HepG2 (cell line): Measurements from ENCODE around the gene TLL2. TPM values are rescaled to one million over a fixed set of nuclear protein-coding genes. Genes with fewer than 3 reads are reported as not detected.

Experiments used
- ARID2 ChIP-seq: sonication (generic); formaldehyde crosslinking; IDR thresholded peaks from 2 replicates; pipeline ENCODE4 v1.8.1; 2022; ENCODE audit warnings: mild to moderate bottlenecking, missing genetic modification reagents, borderline replicate concordance
- CREB3 ChIP-seq: sonication (generic); formaldehyde crosslinking; IDR thresholded peaks from 2 replicates; pipeline ENCODE4 v1.5.0; 2020; ENCODE audit warnings: missing genetic modification reagents
- EED ChIP-seq: sonication (generic); formaldehyde crosslinking; IDR thresholded peaks from 2 replicates; pipeline ENCODE4 v1.5.0; 2020; ENCODE audit warnings: mild to moderate bottlenecking, missing genetic modification reagents
- ETV5 ChIP-seq: IDR thresholded peaks from 2 replicates; pipeline ENCODE4 v1.6.1; 2018; ENCODE audit warnings: missing biosample characterization, missing genetic modification reagents, inconsistent platforms, borderline replicate concordance
- FOXP1 ChIP-seq, 2 experiments: fragments of 450-650 bp in 1 of 2; IDR thresholded peaks; 2 replicates each; pipeline ENCODE4 v1.6.1; 2017 to 2018; ENCODE audit warnings: antibody characterized with exemption in 1 of 2
- HOXD1 ChIP-seq: sonication (generic); formaldehyde crosslinking; IDR thresholded peaks from 2 replicates; pipeline ENCODE4 v1.5.0; 2020; ENCODE audit warnings: missing genetic modification reagents
- MAX ChIP-seq: IDR thresholded peaks from 2 replicates; pipeline ENCODE4 v1.6.1; 2012; ENCODE audit warnings: inconsistent platforms
- MYC ChIP-seq: sonication (generic); formaldehyde crosslinking; IDR thresholded peaks from 2 replicates; pipeline ENCODE4 v1.9.0; 2021; ENCODE audit warnings: missing genetic modification reagents, borderline replicate concordance
- NFKBIZ ChIP-seq: IDR thresholded peaks from 2 replicates; pipeline ENCODE4 v1.6.1; 2018; ENCODE audit warnings: missing genetic modification reagents, missing compliant biosample characterization
- RFX1 ChIP-seq: fragments of 450-650 bp; IDR thresholded peaks from 2 replicates; pipeline ENCODE4 v1.6.1; 2017
- SCMH1 ChIP-seq: sonication (generic); formaldehyde crosslinking; IDR thresholded peaks from 2 replicates; pipeline ENCODE4 v1.9.0; 2021; ENCODE audit warnings: missing genetic modification reagents, mild to moderate bottlenecking, borderline replicate concordance
- SMARCE1 ChIP-seq: fragments of 450-650 bp; IDR thresholded peaks from 2 replicates; pipeline ENCODE4 v1.6.1; 2017; ENCODE audit warnings: borderline replicate concordance
- TBL1XR1 ChIP-seq: fragments of 150-350 bp; IDR thresholded peaks from 2 replicates; pipeline ENCODE4 v1.6.1; 2014; ENCODE audit warnings: borderline replicate concordance, low read length; ENCODE audit not compliant: partially characterized antibody
- TSC22D2 ChIP-seq: sonication (generic); formaldehyde crosslinking; IDR thresholded peaks from 2 replicates; pipeline ENCODE4 v1.5.1; 2020; ENCODE audit warnings: missing genetic modification reagents, mild to moderate bottlenecking, borderline replicate concordance
- XBP1 ChIP-seq: sonication (generic); formaldehyde crosslinking; IDR thresholded peaks from 2 replicates; pipeline ENCODE4 v1.5.0; 2020; ENCODE audit warnings: missing genetic modification reagents
- ZFP82 ChIP-seq: sonication (generic); formaldehyde crosslinking; IDR thresholded peaks from 2 replicates; pipeline ENCODE4 v1.5.1; 2020; ENCODE audit warnings: mild to moderate bottlenecking, missing genetic modification reagents, borderline replicate concordance
- ZNF101 ChIP-seq: sonication (generic); formaldehyde crosslinking; IDR thresholded peaks from 2 replicates; pipeline ENCODE4 v1.4.0; 2020; ENCODE audit warnings: mild to moderate bottlenecking, low read depth, missing genetic modification reagents, borderline replicate concordance
- ZNF230 ChIP-seq: sonication (generic); formaldehyde crosslinking; IDR thresholded peaks from 2 replicates; pipeline ENCODE4 v1.4.0; 2020; ENCODE audit warnings: mild to moderate bottlenecking, missing genetic modification reagents
- ZNF251 ChIP-seq: sonication (generic); formaldehyde crosslinking; IDR thresholded peaks from 2 replicates; pipeline ENCODE4 v1.9.0; 2021; ENCODE audit warnings: mild to moderate bottlenecking, missing genetic modification reagents
- ZNF510 ChIP-seq: sonication (generic); formaldehyde crosslinking; IDR thresholded peaks from 2 replicates; pipeline ENCODE4 v1.4.0; 2020; ENCODE audit warnings: low read depth, mild to moderate bottlenecking, missing genetic modification reagents
- ZNF605 ChIP-seq: sonication (generic); formaldehyde crosslinking; IDR thresholded peaks from 2 replicates; pipeline ENCODE4 v1.8.0; 2022; ENCODE audit warnings: mild to moderate bottlenecking, missing genetic modification reagents
- ZNF7 ChIP-seq: IDR thresholded peaks from 2 replicates; pipeline ENCODE4 v1.6.1; 2016; ENCODE audit warnings: missing biosample characterization, missing genetic modification reagents
- ZNF781 ChIP-seq: sonication (generic); formaldehyde crosslinking; IDR thresholded peaks from 2 replicates; pipeline ENCODE4 v1.5.1; 2020; ENCODE audit warnings: borderline replicate concordance, mild to moderate bottlenecking, missing genetic modification reagents; ENCODE audit errors: not compliant biosample characterization
- polyA plus RNA-seq, 8 experiments: library from polyadenylated mRNA; depleted of rRNA in 3 of 8; stranded (reverse) in 7 of 8; unstranded in 1 of 8; fragments of >200 nt; fragmentation: Illumina TruSeq in 4 of 8; extraction: Trizol in 4 of 8; gene quantifications; 2 replicates each; pipeline versions ENCODE4 v1.2.1 to v1.2.3, GENCODE V29; 2011 to 2016; ENCODE audit warnings: low read depth in 4 of 8, missing spikeins in 1 of 8, mixed read lengths in 1 of 8; ENCODE audit not compliant: insufficient read depth in 1 of 8
- total RNA-seq, 5 experiments: library from RNA; depleted of rRNA; stranded (reverse); fragments of >200 nt; fragmentation: Illumina TruSeq; extraction: Trizol; gene quantifications; 2 replicates each; pipeline ENCODE4 v1.2.3, GENCODE V29; 2016; ENCODE audit warnings: low read depth in 1 of 5
- TF ChIP-seq, protein P1 (sequence below): sonication (generic); formaldehyde crosslinking; IDR thresholded peaks from 2 replicates; pipeline ENCODE4 v1.4.0; 2020; ENCODE audit warnings: missing genetic modification reagents
- TF ChIP-seq, protein P2 (sequence below): sonication (generic); formaldehyde crosslinking; conservative IDR thresholded peaks from 2 replicates; pipeline ENCODE4 v1.4.0; 2020; ENCODE audit warnings: missing genetic modification reagents
- TF ChIP-seq, protein P3 (sequence below): sonication (generic); formaldehyde crosslinking; conservative IDR thresholded peaks from 2 replicates; pipeline ENCODE4 v1.8.0; 2022; ENCODE audit warnings: low read depth, missing genetic modification reagents

TLL2 gene
- total and polyA plus RNA-seq, 2 of the 13 experiments (the other 11 are each of a cell fraction or from before 2014, with no cell fraction given) = 0.09 TPM; not detected in 1

DNA sequence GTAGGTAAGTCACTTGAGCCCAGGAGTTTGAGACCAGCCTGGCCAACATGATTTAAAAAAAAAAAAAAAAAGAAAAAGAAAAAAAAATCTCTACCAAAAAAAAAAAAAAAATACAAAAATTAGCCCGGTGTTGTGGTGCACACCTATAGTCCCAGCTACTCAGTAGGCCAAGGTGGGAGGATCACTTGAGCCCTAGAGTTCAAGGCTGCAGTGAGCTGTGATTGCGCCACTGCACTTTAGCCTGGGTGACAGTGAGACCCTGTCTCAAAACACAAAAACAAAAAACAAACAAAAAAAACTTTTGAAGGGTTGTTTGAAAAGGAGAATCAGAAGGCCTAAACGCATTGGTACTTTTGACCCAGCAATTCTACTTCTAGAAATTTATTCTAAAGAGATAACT lies 13.7 kb downstream of the TLL2 start (continued):
- TF ChIP-seq ZNF101 (CRISPR knock-in tag) = no peak
- no peak for TF ChIP-seq CREB3 (CRISPR knock-in tag)
- no peak for TF ChIP-seq ZNF251
- no peak for TF ChIP-seq RFX1
- TF ChIP-seq SMARCE1 = no peak
- no peak for TF ChIP-seq ZNF230 (CRISPR knock-in tag)
- no peak for TF ChIP-seq ARID2
- TF ChIP-seq, protein P1, sequence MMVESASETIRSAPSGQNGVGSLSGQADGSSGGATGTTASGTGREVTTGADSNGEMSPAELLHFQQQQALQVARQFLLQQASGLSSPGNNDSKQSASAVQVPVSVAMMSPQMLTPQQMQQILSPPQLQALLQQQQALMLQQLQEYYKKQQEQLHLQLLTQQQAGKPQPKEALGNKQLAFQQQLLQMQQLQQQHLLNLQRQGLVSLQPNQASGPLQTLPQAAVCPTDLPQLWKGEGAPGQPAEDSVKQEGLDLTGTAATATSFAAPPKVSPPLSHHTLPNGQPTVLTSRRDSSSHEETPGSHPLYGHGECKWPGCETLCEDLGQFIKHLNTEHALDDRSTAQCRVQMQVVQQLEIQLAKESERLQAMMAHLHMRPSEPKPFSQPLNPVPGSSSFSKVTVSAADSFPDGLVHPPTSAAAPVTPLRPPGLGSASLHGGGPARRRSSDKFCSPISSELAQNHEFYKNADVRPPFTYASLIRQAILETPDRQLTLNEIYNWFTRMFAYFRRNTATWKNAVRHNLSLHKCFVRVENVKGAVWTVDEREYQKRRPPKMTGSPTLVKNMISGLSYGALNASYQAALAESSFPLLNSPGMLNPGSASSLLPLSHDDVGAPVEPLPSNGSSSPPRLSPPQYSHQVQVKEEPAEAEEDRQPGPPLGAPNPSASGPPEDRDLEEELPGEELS = peak; percentile 63
- TF ChIP-seq SCMH1 = no peak
- TF ChIP-seq, protein P2, sequence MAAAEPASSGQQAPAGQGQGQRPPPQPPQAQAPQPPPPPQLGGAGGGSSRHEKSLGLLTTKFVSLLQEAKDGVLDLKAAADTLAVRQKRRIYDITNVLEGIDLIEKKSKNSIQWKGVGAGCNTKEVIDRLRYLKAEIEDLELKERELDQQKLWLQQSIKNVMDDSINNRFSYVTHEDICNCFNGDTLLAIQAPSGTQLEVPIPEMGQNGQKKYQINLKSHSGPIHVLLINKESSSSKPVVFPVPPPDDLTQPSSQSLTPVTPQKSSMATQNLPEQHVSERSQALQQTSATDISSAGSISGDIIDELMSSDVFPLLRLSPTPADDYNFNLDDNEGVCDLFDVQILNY (CRISPR knock-in tag) = no peak
- TF ChIP-seq ZNF7 (CRISPR knock-in tag) = no peak
- no peak for TF ChIP-seq ZNF510 (CRISPR knock-in tag)
- TF ChIP-seq ZNF781 = no peak
- no peak for TF ChIP-seq HOXD1 (CRISPR knock-in tag)
- no peak for TF ChIP-seq ZNF605
- no peak for TF ChIP-seq NFKBIZ (CRISPR knock-in tag)
- TF ChIP-seq TBL1XR1 = no peak
- TF ChIP-seq EED = no peak
- TF ChIP-seq FOXP1 (IDR thresholded peaks at IDR 0.05) = no peak
- peak; percentile 64 for TF ChIP-seq FOXP1 (CRISPR knock-in tag; IDR thresholded peaks at IDR 0.05)
- no peak for TF ChIP-seq XBP1 (CRISPR knock-in tag)
- TF ChIP-seq ZFP82 = no peak
- TF ChIP-seq ETV5 (CRISPR knock-in tag) = no peak
- no peak for TF ChIP-seq MAX
- TF ChIP-seq, protein P3, sequence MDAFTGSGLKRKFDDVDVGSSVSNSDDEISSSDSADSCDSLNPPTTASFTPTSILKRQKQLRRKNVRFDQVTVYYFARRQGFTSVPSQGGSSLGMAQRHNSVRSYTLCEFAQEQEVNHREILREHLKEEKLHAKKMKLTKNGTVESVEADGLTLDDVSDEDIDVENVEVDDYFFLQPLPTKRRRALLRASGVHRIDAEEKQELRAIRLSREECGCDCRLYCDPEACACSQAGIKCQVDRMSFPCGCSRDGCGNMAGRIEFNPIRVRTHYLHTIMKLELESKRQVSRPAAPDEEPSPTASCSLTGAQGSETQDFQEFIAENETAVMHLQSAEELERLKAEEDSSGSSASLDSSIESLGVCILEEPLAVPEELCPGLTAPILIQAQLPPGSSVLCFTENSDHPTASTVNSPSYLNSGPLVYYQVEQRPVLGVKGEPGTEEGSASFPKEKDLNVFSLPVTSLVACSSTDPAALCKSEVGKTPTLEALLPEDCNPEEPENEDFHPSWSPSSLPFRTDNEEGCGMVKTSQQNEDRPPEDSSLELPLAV (CRISPR knock-in tag) = no peak
- TF ChIP-seq MYC (CRISPR knock-in tag) = no peak
- no peak for TF ChIP-seq TSC22D2 (CRISPR knock-in tag)
